GM12892 (cell line): ENCODE measurements around the gene MYBPC2.

Experiments used
- DNase-seq: peaks from one replicate; pipeline ENCODE4 v3.0.0; 2011; ENCODE audit not compliant: insufficient read length
- FAIRE-seq: peaks from 2 replicates; lab custom pipeline; 2011; peaks lifted over from hg19 to GRCh38; lab: Jason Lieb, UNC
- POLR2A ChIP-seq: IDR thresholded peaks from 2 replicates; pipeline ENCODE4 v1.6.1; 2011; ENCODE audit warnings: low read depth, low read length, control low read depth
- POLR2AphosphoS5 ChIP-seq: IDR thresholded peaks from 2 replicates; pipeline ENCODE4 v1.6.1; 2011; ENCODE audit warnings: low read depth, low read length, control low read depth
- TAF1 ChIP-seq: IDR thresholded peaks from 2 replicates; pipeline ENCODE4 v1.6.1; 2011; ENCODE audit warnings: low read depth, mild to moderate bottlenecking, control low read depth, low read length, borderline replicate concordance

MYBPC2 gene

DNA sequence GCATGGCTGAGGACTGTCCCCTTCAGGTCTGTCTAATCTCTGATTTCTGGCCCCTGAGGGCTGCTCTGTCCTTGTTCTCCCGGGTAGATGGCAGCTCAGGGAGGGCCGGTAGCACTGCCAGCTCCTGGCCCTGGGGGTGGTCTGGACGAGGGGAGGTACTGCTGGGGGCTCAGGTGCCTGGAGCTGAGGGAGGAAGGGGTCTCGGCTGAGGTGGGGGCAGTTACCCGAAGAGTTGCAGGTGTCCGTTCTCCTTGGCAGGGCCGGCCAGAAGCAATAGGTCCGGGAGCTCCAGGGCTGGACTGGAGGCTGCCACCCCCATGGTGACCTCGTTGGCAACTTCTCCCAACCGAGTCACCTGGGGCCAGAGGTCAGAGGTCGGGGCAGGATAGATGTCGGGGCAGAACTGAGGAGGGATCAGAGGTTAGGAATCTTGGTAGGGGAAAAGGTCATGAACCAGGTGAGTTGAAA lies 42.4 kb downstream of the MYBPC2 start:
- DNase-seq (no peak), FAIRE-seq (no peak)
- no peak for TF ChIP-seq TAF1
- no peak for TF ChIP-seq POLR2A
- no peak for TF ChIP-seq POLR2AphosphoS5

DNA sequence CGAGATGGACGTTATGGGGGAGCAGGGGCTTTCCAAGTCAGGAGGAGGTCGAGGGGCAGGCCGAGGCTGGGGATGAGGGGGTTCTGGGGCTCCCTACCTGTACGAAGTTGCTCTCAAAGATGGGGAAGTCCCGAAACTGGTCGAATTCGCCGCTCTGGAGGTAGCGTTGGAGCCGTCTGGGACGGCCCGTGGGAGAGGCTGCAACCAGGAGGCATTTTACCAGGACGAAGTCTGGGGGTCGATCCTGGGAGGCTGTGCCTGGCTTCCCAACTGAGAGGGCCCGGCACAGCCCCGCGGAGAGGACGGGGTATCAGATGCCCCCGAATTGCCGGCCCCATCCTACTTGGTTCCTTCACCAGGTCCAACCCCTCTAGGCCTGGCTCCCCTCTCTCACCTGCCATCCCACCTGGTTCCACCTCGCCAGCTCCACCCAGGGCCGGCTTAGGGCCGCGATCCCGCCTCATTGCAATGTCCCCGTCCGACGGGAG lies 43.1 kb downstream of the MYBPC2 start:
- TF ChIP-seq POLR2A (no peak), TAF1 (no peak), POLR2AphosphoS5 (no peak)
- DNase-seq (no peak), FAIRE-seq (no peak)

DNA sequence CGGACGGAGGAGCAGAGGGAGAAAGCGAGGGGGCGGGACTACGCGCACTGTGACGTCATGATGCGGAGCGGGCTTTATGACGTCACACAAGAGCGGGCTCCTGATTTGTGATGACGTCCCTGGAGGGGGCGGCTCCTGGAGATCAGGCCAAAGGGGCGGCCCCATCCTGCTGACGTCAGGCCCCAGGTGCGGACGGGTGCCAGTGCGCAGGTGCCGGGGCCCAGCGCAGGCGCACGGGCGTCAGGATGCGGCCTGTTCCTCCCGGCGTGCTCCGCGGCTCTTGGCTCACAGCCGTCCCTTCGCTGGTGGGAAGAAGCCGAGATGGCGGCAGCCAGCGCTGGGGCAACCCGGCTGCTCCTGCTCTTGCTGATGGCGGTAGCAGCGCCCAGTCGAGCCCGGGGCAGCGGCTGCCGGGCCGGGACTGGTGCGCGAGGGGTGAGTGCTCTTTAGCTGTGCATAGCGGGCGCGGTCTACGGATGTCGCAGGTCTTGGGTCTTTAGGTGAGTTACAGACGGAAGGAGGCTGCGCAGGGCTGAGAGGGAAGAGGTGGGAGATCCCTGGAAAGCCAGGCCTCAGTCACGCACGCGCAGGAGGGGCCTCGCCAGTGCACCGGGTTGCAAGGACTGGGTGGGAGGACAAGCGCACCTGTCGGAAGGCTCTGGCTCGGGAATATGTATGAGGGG lies 43.7 kb downstream of the MYBPC2 start, which contains the start of the genes EMC10 and GARIN5A:
EMC10 (plus strand) TSS at position 284 of the 683 bp plus-strand sequence; CDS start at position 322, 38 bp downstream.
GARIN5A (minus strand) TSS at position 625 of the 683 bp plus-strand sequence; CDS start at position 165, 460 bp downstream.
- DNase-seq (peak; percentile 100), FAIRE-seq (peak; percentile 94)
- TF ChIP-seq POLR2AphosphoS5 (peak; percentile 98), TAF1 (peak; percentile 93), POLR2A (peak; percentile 99)

DNA sequence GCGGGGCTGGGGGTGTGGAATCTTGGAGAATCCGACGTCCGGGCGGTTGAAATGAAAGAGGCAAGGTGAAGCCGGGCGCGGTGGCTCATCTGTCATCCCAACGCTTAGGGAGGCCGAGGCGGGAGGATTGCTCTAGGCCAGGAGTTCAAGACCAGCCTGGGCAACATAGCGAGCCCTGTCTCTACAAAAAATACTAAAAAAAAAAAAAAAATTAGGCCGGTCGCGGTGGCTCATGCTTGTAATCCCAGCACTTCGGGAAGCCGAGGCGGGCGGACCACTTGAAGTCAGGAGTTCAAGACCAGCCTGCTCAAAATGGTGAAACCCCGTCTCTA lies 44.2 kb downstream of the MYBPC2 start:
- FAIRE-seq (no peak), DNase-seq (no peak)
- TF ChIP-seq POLR2A = no peak
- no peak for TF ChIP-seq TAF1
- no peak for TF ChIP-seq POLR2AphosphoS5

DNA sequence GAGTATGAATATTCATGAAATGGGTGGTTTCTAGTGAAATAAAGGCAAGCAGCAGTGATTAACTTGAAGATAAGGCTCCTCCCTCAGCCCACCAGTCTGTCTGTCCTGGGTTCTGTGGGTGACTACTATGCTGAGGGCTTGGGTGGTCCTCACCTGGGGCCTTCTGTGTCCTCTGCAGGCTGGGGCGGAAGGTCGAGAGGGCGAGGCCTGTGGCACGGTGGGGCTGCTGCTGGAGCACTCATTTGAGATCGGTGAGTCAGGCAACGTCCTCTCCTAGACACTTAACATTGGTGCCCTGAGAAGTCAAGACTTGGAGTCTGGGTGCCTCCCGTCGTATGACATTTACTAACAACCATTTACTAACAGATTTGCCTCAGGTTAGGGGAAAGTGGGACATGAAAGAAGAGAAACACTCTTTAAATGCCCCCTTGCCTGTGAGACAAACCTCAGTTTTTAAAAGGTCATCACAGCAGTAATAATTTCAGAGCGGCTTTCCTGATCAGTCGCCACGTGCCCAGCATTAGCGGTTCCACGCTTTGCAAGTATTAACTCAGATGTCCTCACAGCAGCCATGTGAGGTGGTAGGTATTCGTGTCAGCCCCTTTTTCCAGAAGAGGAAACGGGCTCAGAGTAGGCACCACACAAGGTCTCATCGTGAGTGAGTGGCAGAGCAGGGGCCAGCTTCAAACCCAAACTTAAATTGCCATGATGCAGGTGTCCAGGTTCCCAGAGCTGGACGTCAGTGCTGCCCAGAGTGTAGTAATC lies 45.2 kb downstream of the MYBPC2 start:
- FAIRE-seq (no peak), DNase-seq (no peak)

DNA sequence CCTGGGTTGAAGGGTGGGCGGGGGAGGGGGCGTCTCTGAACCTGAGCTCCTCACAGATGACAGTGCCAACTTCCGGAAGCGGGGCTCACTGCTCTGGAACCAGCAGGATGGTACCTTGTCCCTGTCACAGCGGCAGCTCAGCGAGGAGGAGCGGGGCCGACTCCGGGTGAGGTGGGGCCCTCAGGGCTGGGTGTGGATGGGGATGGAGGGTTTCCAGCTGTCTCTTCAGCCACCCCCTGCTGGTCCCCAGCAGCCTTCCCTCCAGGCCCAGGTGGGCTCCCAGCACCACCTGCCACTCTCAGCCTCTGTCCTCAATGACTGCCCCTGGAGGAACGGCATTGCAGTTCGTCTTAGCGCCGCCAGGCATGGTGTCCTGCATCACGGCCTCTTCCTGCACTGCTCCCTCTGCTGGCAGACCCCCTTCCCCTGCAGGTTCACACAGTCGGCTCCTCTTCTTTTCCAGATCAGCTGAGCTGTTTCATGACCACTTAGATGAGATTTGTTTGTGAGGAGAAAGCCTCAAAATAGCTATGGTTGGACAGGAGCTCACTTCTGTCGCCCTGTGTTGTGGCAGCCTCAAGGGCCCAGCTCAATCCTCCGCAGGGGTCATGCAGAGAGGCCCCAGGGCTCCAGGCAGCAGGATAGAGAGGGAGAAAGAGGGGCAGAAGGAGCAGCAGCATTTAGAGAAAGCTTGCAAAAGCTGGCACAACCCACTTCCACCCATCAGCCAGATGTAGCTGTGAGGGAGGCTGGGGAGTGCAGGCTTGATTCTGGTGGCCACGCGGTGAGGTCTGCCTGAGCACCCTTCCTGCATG lies 46.4 kb downstream of the MYBPC2 start:
- no peak for TF ChIP-seq POLR2A
- TF ChIP-seq POLR2AphosphoS5 = no peak
- TF ChIP-seq TAF1 = no peak
- FAIRE-seq = no peak
- no peak for DNase-seq

More for the DNA sequence above, 45.2 kb downstream of the MYBPC2 start:
- TF ChIP-seq TAF1 (no peak), POLR2A (no peak), POLR2AphosphoS5 (no peak)

DNA sequence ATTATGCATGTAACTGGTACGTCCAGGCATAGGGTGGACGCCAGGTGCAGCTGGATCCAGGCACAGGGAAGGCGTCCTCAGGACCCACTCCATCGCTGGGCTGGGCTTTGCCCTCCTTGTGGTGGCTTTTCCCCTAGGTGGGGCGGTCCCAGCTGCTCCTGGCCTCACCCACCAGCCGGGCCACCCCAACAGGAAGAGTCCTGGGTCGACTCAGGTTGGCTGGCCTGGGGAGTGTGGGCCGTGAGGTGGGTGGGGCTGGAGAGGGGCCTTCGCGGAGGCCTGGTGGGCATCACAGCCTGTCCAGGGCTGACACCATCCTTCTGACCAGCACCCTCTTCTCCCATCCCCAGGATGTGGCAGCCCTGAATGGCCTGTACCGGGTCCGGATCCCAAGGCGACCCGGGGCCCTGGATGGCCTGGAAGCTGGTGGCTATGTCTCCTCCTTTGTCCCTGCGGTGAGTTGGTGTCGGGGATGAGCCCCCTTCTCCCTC lies 47.1 kb downstream of the MYBPC2 start:
- no peak for FAIRE-seq
- DNase-seq = no peak
- TF ChIP-seq POLR2AphosphoS5 (no peak), TAF1 (no peak), POLR2A (no peak)

DNA sequence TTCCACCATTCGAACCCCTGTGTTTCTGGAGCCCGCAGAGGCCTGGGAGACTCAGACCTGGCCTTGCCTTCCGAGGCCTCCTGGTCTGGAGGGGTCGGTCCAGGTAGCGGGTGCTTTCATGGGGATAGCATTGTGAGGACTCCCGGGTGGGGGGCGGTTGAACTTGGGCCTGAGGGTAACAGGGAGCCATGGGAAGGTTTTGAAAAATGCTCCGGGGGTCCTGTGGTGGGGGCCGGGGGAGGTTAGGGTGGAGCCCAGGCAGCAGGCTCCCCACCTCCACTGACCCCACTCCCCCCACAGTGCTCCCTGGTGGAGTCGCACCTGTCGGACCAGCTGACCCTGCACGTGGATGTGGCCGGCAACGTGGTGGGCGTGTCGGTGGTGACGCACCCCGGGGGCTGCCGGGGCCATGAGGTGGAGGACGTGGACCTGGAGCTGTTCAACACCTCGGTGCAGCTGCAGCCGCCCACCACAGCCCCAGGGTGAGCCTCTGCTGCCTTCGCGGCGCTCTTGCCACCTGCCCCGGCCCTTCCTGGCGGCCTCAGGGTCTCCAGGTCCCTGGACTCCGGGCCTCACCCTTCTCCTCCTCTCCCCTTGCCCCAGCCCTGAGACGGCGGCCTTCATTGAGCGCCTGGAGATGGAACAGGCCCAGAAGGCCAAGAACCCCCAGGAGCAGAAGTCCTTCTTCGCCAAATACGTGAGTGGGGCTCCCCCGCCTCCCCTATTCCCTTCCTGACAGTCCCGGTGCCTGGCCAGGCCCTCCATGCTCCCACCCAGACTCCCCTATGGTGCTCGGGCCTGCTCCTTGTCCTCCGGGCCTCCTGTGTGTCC lies 47.8 kb downstream of the MYBPC2 start:
- no peak for FAIRE-seq
- DNase-seq = no peak
- TF ChIP-seq POLR2A (no peak), POLR2AphosphoS5 (no peak), TAF1 (no peak)

DNA sequence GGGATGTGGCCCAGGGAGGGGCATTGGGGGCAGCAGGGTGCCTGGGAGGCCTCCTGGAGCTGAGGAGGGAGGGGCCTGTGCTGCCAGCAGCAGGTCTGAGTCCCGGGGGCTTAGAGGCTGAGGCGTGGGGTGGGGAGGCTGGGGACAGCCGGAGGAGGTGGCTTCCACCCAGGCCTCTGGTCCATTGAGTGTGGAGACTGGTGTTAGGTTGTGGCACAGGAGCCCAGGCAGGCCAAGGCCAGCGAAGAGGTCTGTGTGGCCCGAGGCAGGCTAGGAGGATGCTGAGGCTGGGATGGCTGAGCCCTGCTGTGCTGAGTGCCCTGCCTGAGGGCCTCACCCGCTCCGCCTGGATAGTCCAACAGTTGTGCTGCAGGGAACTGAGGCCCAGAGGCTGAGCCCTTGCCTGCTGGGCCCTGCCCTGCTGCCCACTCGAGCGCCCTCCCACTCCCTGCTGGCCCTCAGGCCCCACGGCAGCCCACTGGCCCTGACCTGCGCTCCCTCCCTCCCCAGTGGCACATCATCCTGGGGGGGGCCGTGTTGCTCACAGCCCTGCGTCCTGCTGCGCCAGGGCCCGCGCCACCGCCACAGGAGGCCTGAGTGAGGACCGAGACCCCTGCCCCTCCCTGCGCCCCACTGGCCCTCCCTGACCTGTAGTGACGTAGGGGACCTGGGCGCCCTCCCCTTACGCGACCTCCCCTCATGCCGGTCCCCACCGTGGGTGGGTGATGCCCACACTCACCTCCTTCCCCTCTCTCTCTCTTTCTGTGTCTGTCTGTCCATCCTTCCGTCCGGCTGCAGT lies 48.9 kb downstream of the MYBPC2 start:
- FAIRE-seq (no peak), DNase-seq (no peak)
- TF ChIP-seq POLR2AphosphoS5 (no peak), POLR2A (no peak), TAF1 (no peak)

DNA sequence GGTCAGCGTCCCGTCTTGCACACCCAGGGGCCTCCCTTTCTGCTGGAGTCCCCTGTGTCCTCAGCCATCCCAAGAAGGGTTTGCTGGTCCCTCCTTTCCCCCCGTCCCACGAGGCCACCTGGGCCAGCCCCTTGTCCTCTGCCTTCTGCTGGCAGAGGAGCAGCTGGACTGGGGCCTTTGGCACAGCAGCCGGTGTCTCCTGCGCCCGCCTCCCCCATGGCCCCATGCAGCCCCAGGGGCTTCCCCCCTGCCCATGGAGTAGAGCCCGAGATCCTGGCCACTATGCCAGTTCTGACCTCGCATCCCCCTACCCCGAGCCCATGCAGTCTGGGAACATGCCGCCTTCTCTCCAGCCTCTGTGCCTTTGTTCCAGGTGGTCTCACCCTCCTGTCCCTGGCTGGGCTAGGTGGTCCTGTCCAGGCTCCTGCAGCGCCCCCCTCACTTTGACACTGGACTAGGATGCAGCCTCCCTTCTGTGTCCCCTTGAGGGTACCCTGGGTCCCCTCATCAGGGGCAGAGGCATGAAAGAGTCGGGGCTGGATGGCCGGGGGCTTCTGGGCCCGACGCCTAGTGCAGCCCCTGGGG lies 49.7 kb downstream of the MYBPC2 start:
- TF ChIP-seq POLR2A = no peak
- TF ChIP-seq TAF1 = no peak
- no peak for TF ChIP-seq POLR2AphosphoS5
- DNase-seq (no peak), FAIRE-seq (no peak)
